GM21786 (cell line): Measurements from ENCODE around the gene U2SURP.

ENCODE experiments used
- ATAC-seq: cut with Tn5 transposase; IDR thresholded peaks from one replicate; pipeline ENCODE4 v1.9.1; 2021; ENCODE audit not compliant: unreplicated experiment

U2SURP gene

GRCh38 chr3:143099690-143100089 is 98.3 kb downstream of the U2SURP start:
- ATAC-seq, result no peak

DNA sequence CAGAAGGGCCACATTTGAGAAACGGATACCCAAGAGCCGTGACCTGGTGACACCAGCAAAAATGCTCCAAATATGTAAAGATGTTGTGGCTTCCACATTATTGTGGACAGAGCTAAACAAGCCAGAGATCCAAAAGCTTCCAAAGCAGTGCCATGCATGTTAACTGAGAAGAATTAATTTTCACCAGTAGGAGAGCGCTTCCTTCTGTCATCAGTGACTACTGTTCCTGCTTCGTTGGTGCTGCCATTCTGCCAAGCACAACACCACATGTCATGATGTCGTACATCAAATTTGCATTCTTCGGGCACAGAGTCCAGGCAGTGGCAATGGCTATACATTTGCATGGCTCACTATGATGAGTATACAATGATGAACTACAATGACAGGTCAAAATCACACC is 99.1 kb downstream of the U2SURP start:
- no peak for ATAC-seq

DNA sequence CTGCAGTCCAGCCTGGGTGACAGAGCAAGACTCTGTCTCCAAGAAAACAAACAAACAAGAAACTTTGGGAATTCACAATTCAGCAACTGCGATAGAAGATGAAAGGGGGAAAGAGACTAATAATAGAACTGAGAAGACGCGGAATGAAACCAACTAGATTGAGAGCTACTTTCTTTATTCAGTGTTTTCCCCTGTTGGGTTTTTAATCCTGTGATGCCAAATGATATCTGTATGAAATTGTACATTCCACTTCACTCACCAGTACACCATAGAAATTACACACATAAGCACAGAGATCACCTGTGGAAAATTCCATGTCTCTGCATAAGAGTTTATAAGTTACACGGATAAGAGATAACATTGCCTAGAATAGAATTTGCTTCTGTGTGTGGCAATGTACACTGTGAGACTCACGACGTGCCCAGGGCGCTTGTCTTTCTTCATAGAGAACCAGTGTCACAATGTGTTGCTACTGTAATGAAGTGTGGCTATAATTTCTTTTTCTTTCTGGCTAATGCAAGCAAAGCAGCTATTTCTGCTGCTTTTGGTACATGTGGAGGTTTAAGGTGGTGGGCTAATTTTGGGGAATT is 100.5 kb downstream of the U2SURP start:
- ATAC-seq, result no peak

- ATAC-seq, result no peak
Observed at GRCh38 chr3:143103652-143104051, 102.3 kb downstream of the U2SURP start.

GRCh38 chr3:143105170-143105569 is 103.8 kb downstream of the U2SURP start:
- no peak for ATAC-seq

DNA sequence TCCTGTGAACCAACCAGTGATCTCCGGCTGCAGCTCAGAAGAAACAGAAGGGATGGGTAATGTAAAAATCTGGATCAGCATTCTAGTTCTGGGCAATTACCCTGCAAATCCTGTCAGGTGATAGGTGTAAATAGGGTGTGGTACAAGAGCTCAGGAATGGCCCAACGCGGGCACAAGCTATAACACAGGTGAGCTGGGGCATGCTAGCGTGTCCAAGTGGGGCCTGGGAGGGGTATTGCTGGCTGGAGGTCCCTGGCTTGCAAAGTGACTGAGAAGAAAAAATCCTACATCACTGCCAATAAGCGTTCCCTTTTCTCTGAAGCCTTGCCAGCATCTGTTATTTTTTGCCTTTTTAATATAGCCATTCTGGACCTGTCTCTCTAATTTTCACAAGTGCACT is 108.5 kb downstream of the U2SURP start:
- ATAC-seq, result no peak
